Suprapubic skin (tissue), 4 donors: ENCODE results near the gene CRYZ.

Source experiments
- EP300 ChIP-seq: sonication (generic); formaldehyde crosslinking; IDR thresholded peaks from one replicate; pipeline ENCODE4 v1.6.1; 2017; ENCODE audit warnings: antibody characterized with exemption
- POLR2AphosphoS5 ChIP-seq, 3 donors: sonication (generic); formaldehyde crosslinking; IDR thresholded peaks; one replicate each; pipeline ENCODE4 v1.6.1; 2017; ENCODE audit warnings: antibody characterized with exemption in 3 of 3
- TF ChIP-seq, protein P1 (sequence below), 2 donors: fragments of 200-600 bp in 1 of 2; fragments of 450-650 bp in 1 of 2; sonication (generic) in 1 of 2; IDR thresholded peaks; one replicate each; pipeline ENCODE4 v1.5.1; 2016 to 2019; ENCODE audit warnings: antibody characterized with exemption in 2 of 2, mild to moderate bottlenecking in 1 of 2, moderate library complexity in 1 of 2

DNA sequence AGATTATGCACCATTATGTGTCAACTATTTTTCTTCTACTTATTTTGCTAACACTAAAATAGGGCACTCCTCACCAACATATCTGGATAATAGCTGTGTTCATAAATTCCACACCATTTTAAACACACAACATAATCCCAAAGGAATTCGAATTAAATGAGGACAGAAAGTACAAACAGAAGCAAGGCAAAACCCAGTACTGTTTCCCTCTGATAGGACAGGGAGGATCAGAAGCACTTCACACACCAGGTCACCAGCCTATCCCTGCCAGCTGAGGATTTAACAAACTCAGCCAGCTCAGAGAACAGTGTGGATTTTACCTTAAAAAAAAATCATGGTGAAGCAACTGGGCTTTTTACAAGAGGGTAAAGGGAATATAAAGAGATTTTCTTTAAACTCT is 20.0 kb downstream of the CRYZ start:
- TF ChIP-seq, protein P1, sequence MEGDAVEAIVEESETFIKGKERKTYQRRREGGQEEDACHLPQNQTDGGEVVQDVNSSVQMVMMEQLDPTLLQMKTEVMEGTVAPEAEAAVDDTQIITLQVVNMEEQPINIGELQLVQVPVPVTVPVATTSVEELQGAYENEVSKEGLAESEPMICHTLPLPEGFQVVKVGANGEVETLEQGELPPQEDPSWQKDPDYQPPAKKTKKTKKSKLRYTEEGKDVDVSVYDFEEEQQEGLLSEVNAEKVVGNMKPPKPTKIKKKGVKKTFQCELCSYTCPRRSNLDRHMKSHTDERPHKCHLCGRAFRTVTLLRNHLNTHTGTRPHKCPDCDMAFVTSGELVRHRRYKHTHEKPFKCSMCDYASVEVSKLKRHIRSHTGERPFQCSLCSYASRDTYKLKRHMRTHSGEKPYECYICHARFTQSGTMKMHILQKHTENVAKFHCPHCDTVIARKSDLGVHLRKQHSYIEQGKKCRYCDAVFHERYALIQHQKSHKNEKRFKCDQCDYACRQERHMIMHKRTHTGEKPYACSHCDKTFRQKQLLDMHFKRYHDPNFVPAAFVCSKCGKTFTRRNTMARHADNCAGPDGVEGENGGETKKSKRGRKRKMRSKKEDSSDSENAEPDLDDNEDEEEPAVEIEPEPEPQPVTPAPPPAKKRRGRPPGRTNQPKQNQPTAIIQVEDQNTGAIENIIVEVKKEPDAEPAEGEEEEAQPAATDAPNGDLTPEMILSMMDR (IDR thresholded peaks at IDR 0.05) = no peak
- TF ChIP-seq POLR2AphosphoS5 (IDR thresholded peaks at IDR 0.05) = no peak
- TF ChIP-seq EP300 = no peak
